ENCODE measurements around the gene LRP3. TPM values are rescaled to one million over a fixed set of nuclear protein-coding genes. Genes with fewer than 3 reads are reported as not detected.

Gene LRP3
- polyA plus RNA-seq, 1 donor from 2014 or later, result 60.1 TPM

DNA sequence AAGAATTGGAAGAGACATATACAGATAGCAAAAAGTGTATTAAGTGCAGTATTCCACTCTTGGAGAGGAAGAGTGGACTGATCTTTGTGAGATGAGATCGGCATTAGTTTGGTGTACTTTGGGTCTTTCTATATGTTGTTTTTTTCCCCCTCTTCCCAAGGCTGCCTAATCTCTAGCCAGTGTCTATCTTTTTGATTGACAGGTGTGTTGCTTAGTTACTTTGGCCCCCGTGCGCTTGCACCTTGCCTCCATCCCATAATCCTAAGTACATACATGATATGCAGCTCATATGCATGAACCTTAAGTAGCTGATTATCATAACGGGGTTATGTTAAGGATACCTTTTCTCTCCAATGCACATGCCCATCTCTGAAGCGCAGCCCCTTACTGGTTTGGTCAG, 35.8 kb downstream of the LRP3 start:
- Histone ChIP-seq H3K79me2 (replicated peaks; ENCODE audit: insufficient read depth, low read length) (no peaks in the 10 kb centered on the region), H3F3A (ENCODE audit: insufficient read depth, low read length, poor library complexity, severe bottlenecking) (no peaks in the 10 kb centered on the region), H3K27ac (ENCODE audit: low read length) (no peak overlapping the region), H3K4me2 (ENCODE audit: low read length) (no peak overlapping the region), H3K36me3 (ENCODE audit: insufficient read depth, low read length) (no peaks in the 10 kb centered on the region), H3K9me2 (ENCODE audit: insufficient read depth, low read length) (no peaks in the 10 kb centered on the region), H2AFZ (ENCODE audit: low read depth, low read length) (no peak overlapping the region), H3K9ac (ENCODE audit: low read length) (no peak overlapping the region), H3K9me3 (ENCODE audit: low read length) (peaks cover 17% of the 10 kb centered on the region), H3K4me3 (ENCODE audit: low read length) (no peak overlapping the region), H3K27me3 (ENCODE audit: insufficient read depth, low read depth, low read length) (peaks cover 39% of the 10 kb centered on the region), H4K20me1 (ENCODE audit: insufficient read depth) (no peaks in the 10 kb centered on the region)
- no peak for TF ChIP-seq EZH2 (IDR thresholded peaks at IDR 0.05; ENCODE audit: borderline replicate concordance, insufficient read depth, low read length, poor library complexity, severe bottlenecking)

DNA sequence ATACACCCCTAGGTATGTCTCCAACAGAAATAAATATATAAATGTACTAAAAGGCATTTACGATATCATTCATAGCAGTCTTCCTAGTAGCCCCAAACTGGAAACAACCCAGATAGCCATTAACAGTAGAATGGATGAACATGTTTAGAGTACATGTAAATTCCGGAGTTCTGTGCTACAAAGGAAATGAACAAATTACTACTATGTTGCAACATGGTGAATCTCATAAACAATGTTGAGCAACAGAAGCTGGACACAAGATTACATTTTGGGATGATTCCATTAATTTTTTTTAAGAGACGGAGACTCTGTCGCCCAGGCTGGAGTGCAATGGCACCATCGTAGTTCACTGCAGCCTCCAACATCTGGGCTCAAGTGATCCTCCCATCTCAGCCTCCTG, 37.4 kb downstream of the LRP3 start:
- peaks cover 24% of the 10 kb centered on the region for H3K27me3 ChIP-seq (ENCODE audit: insufficient read depth, low read depth, low read length)
- no peaks in the 10 kb centered on the region for H4K20me1 ChIP-seq (ENCODE audit: insufficient read depth)
- H3K9me3 ChIP-seq (ENCODE audit: low read length), result peaks cover 17% of the 10 kb centered on the region
- H3K4me3 ChIP-seq (ENCODE audit: low read length), result no peak overlapping the region
- H3K79me2 ChIP-seq (replicated peaks; ENCODE audit: insufficient read depth, low read length), result no peaks in the 10 kb centered on the region
- H3K9ac ChIP-seq (ENCODE audit: low read length), result no peak overlapping the region
- H2AFZ ChIP-seq (ENCODE audit: low read depth, low read length), result no peak overlapping the region
- TF ChIP-seq, protein P1, sequence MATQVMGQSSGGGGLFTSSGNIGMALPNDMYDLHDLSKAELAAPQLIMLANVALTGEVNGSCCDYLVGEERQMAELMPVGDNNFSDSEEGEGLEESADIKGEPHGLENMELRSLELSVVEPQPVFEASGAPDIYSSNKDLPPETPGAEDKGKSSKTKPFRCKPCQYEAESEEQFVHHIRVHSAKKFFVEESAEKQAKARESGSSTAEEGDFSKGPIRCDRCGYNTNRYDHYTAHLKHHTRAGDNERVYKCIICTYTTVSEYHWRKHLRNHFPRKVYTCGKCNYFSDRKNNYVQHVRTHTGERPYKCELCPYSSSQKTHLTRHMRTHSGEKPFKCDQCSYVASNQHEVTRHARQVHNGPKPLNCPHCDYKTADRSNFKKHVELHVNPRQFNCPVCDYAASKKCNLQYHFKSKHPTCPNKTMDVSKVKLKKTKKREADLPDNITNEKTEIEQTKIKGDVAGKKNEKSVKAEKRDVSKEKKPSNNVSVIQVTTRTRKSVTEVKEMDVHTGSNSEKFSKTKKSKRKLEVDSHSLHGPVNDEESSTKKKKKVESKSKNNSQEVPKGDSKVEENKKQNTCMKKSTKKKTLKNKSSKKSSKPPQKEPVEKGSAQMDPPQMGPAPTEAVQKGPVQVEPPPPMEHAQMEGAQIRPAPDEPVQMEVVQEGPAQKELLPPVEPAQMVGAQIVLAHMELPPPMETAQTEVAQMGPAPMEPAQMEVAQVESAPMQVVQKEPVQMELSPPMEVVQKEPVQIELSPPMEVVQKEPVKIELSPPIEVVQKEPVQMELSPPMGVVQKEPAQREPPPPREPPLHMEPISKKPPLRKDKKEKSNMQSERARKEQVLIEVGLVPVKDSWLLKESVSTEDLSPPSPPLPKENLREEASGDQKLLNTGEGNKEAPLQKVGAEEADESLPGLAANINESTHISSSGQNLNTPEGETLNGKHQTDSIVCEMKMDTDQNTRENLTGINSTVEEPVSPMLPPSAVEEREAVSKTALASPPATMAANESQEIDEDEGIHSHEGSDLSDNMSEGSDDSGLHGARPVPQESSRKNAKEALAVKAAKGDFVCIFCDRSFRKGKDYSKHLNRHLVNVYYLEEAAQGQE (IDR thresholded peaks at IDR 0.05; ENCODE audit: borderline replicate concordance), result no peak
- TF ChIP-seq EP300 (conservative IDR thresholded peaks at IDR 0.05; ENCODE audit: poor library complexity, severe bottlenecking) (no peak), SMC3 (conservative IDR thresholded peaks at IDR 0.05; ENCODE audit: poor library complexity) (no peak), MXI1 (conservative IDR thresholded peaks at IDR 0.05; ENCODE audit: poor library complexity, severe bottlenecking) (no peak), TAF1 (IDR thresholded peaks at IDR 0.05; ENCODE audit: low read depth) (no peak), POLR2AphosphoS5 (IDR thresholded peaks at IDR 0.05) (no peak), RAD21 (conservative IDR thresholded peaks at IDR 0.05) (no peak), EZH2 (IDR thresholded peaks at IDR 0.05; ENCODE audit: borderline replicate concordance, insufficient read depth, low read length, poor library complexity, severe bottlenecking) (no peak), CTCF (IDR thresholded peaks at IDR 0.05; ENCODE audit: poor library complexity, severe bottlenecking) (no peak)
- H3K9me2 ChIP-seq (ENCODE audit: insufficient read depth, low read length), result no peaks in the 10 kb centered on the region
- H3K4me2 ChIP-seq (ENCODE audit: low read length), result no peak overlapping the region
- H3F3A ChIP-seq (ENCODE audit: insufficient read depth, low read length, poor library complexity, severe bottlenecking), result no peaks in the 10 kb centered on the region
- no peak overlapping the region for H3K27ac ChIP-seq (ENCODE audit: low read length)
- no peaks in the 10 kb centered on the region for H3K36me3 ChIP-seq (ENCODE audit: insufficient read depth, low read length)

- H3K4me2 ChIP-seq (ENCODE audit: low read length), result no peak overlapping the region
- no peaks in the 10 kb centered on the region for H3F3A ChIP-seq (ENCODE audit: insufficient read depth, low read length, poor library complexity, severe bottlenecking)
- H3K9ac ChIP-seq (ENCODE audit: low read length), result no peak overlapping the region
- H3K27me3 ChIP-seq (ENCODE audit: insufficient read depth, low read depth, low read length), result peaks cover 13% of the 10 kb centered on the region
- TF ChIP-seq, protein P1 (IDR thresholded peaks at IDR 0.05; ENCODE audit: borderline replicate concordance), result no peak
- no peak for TF ChIP-seq SMC3 (conservative IDR thresholded peaks at IDR 0.05; ENCODE audit: poor library complexity)
- no peak for TF ChIP-seq MXI1 (conservative IDR thresholded peaks at IDR 0.05; ENCODE audit: poor library complexity, severe bottlenecking)
- no peaks in the 10 kb centered on the region for H4K20me1 ChIP-seq (ENCODE audit: insufficient read depth)
- no peak overlapping the region for H3K4me3 ChIP-seq (ENCODE audit: low read length)
- H3K9me3 ChIP-seq (ENCODE audit: low read length), result peaks cover 9% of the 10 kb centered on the region
- H3K36me3 ChIP-seq (ENCODE audit: insufficient read depth, low read length), result no peaks in the 10 kb centered on the region
- H3K9me2 ChIP-seq (ENCODE audit: insufficient read depth, low read length), result no peaks in the 10 kb centered on the region
- no peak overlapping the region for H2AFZ ChIP-seq (ENCODE audit: low read depth, low read length)
- no peak overlapping the region for H3K27ac ChIP-seq (ENCODE audit: low read length)
- H3K79me2 ChIP-seq (replicated peaks; ENCODE audit: insufficient read depth, low read length), result no peaks in the 10 kb centered on the region
Measured at GRCh38 chr19:33232656-33233055, 38.5 kb downstream of the LRP3 start.

Measured in neural cell (in vitro differentiated cells).